Measurements from ENCODE around the gene ADAP1.
"Not testable (repeated sequence)": the region's sequence is repeated elsewhere in the genome, so short reads cannot be mapped to it uniquely, and the experiment has no call there.

ADAP1 gene

GRCh38 chr7:882336-883035, 72.0 kb downstream of the ADAP1 start:
- no peak for DNase-seq (ENCODE audit: low read depth in 2 of 2)

DNA sequence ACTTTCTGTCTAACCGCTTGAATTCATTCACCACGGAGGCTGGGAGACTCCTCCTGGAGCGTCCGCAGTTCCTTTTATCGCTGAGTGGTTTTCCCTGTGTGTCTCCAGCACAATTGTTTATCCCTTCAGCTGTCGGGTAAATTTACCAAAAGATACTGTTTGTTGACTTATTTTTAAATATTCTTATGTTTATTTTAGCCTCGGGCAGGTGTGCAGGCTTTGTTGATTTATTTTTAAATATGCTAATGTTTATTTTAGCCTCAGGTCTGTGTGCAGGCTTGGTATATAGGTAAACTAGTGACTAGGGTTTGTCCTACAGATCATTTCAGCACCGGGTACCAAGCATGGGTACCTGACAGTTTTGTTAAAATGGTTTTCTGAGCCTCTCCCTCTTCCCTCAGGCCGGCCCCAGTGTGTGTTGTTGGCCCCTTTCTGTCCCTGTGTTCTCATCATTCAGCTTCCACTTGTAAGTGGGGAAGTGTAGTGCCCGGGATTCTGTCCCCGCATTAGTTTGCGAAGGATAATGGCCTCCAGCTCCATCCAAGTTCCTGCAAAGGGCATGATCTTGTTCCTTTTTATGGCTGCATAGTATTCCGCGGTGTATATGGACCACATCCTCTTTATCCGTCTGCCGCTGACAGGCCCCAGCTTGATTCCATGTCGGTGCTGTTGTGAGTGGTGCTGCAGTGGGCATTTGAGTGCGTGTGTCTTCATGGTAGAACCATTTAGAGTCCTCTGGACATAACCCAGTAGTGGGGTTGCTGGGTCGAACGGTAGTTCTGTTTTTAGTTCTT, 72.8 kb downstream of the ADAP1 start:
- no peak for DNase-seq (ENCODE audit: low read depth in 2 of 2)

DNA sequence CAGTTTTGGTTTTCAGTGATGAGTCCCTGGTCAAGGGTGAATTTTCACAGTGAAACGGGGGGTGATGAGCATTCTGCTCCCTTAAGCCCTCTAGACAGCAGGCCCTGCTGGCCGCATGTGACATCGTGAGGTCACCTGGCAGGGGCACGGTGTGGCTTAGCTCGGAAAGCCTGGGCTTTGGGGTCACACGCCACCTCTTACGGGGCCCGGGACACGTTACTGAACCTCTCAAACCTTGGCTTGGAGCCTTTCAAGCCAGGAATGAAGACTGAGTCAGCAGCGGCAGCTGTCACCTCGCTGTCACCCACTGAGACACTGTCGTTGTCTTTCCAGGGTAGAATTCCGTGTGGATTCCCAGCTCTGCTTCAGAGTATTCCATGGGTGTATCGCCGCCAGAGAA, 74.0 kb downstream of the ADAP1 start:
- no peak for DNase-seq (ENCODE audit: low read depth in 2 of 2)

DNA sequence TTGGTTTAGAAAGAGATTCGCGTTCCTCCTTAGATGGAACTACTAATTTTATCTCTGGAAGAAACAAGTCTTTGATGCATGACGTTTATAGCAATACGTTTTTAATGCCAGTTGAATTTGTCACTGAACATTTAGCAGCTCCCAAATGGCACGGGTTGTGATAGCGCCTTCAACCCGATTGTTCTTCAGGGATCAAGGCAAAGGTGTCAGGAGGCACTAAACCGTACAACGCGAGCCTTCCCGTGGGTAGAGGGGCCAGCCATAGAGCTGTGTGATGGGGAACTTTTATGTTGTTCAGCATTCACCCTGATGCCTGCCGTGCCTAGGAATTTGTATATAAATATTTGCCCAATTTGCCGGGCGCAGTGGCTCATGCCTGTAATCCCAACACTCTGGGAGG, 74.8 kb downstream of the ADAP1 start:
- DNase-seq (ENCODE audit: low read depth in 2 of 2), result no peak

- no peak for DNase-seq (ENCODE audit: low read depth in 2 of 2)
Observed at GRCh38 chr7:879093-879492, 75.4 kb downstream of the ADAP1 start.

DNA sequence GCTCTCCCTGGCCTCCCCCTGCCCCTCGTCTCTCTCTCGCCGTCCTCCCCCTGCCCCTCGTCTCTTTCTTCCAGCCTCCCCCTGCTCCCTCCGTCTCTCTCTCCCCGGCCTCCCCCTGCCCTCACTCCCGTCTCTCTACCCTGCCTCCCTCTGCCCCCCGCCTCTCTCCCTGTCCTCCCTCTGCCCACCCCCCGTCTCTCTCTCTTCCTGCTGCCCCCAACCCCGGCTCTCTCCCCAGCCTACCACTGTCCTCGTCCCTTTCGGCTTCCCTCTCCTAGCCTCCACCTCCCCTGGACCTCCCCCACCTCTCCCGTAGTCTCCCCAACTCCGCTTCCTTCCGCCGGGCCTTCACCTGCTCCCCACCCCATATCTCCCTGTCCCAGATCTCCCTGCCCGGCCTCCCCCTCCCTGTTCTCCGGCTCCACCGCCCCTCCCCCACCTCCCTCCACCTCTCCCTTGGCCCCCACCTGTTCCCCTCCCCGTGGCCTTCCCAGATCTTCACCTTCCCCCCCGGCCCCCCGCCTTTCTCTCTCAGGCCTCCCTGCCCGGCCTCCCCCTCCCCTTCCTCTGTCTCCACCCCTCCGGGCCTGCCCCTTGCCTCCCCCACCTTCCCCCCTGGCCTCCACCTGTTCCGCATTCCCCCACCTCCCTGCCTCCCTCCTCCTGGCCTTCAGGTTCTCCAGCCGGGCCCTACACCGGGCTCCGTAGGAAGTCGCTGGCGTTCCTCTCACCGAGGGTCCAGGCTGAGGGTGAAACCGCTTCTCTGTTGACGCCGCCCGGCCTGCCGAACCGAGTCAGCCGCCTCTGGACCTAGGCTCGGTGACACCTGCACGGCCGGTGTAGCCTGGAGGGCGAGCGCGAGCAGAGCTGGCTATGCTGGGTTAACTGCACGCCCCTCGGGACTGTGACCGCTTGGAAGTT, 76.9 kb downstream of the ADAP1 start:
- DNase-seq (ENCODE audit: low read depth in 2 of 2), result no peak

- no peak for DNase-seq (ENCODE audit: low read depth in 2 of 2)
Observed at GRCh38 chr7:876972-877311, 77.5 kb downstream of the ADAP1 start.

- DNase-seq (ENCODE audit: low read depth in 2 of 2), result peak; percentile 93
Observed at GRCh38 chr7:876077-876971, 78.2 kb downstream of the ADAP1 start, which contains the start of gene GET4. Gene GET4, plus strand, starts transcription at chr7:876554. Its CDS starts 92 bp downstream, at chr7:876646.

DNA sequence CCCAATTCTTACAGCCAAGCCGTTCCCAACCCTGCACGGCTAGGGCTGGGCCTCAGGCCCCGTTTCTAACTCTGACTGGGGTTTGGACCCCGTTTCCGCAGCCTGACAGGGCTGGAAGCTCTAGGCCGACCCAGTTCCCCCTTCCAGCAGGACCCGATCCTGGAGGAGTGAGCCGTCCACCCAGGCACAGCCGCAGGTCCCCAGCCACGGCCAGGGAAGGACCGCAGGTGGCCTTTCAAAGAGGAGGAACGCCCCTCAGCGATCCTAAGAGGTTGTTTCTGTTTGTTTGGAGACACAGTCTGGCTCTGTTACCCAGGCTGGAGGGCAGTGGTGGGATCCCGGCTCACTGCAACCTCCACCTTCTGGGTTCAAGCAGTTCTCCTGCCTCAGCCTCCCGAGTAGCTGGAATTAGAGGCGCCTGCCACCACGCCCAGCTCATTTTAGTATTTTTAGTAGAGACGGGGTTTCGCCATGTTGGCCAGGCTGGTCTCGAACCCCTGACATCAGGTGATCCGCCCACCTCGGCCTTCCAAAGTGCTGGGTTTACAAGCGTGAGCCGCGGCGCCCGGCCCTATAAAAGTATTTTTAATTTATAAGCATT, 78.9 kb downstream of the ADAP1 start:
- DNase-seq (ENCODE audit: low read depth in 2 of 2), result no peak

- DNase-seq (ENCODE audit: low read depth in 2 of 2), result no peak
Observed at GRCh38 chr7:875051-875450, 79.4 kb downstream of the ADAP1 start.

- no peak for DNase-seq (ENCODE audit: low read depth in 2 of 2)
Observed at GRCh38 chr7:874031-874749, 80.3 kb downstream of the ADAP1 start.

DNA sequence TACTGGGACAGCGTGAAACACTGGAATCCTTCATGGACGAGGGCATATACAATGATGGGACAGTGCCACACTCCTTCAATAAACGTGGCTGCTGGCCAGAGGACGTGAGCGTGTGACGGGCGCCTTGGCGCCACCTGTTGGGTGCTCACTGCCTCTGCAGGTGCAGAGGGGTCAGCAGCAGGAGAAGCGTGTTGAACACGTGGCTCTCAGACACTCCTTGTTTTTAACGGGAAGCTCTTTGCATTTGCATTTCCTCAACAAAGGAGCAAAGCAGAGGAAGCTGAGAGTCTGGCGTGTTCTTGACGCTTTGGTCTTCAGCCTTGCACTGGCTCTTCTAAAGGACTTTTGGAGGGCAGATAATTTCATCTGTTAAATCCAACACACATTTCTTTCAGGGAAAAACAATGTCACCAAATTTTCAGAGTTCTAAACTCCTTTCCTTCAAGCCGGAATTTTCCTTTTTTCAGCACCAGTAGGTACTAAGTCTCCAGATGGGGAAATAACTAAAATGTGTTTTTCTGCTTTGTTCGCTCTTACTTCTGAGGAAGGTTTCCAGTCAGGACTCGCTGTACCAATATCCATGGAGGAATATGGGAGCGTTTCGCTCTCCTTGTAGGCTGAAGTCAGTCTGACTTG, 81.0 kb downstream of the ADAP1 start:
- DNase-seq (ENCODE audit: low read depth in 2 of 2), result peak; percentile 46

DNA sequence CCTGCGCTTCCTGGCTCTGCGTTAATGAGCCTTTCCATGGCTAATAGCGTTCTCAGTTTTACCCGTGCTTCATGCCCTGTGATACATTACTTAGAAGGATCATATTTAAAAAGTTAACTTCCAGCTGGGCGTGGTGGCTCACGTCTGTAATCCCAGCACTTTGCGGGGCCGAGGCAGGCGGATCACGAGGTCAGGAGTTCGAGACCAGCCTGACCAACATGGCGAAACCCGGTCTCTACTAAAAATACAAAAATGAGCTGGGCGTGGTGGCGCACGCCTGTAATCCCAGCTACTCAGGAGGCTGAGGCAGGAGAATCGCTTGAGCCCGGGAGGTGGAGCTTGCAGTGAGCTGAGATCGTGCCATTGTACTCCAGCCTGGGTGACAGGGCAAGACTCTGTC, 81.8 kb downstream of the ADAP1 start:
- not testable (repeated sequence) for DNase-seq (ENCODE audit: low read depth in 2 of 2)

DNA sequence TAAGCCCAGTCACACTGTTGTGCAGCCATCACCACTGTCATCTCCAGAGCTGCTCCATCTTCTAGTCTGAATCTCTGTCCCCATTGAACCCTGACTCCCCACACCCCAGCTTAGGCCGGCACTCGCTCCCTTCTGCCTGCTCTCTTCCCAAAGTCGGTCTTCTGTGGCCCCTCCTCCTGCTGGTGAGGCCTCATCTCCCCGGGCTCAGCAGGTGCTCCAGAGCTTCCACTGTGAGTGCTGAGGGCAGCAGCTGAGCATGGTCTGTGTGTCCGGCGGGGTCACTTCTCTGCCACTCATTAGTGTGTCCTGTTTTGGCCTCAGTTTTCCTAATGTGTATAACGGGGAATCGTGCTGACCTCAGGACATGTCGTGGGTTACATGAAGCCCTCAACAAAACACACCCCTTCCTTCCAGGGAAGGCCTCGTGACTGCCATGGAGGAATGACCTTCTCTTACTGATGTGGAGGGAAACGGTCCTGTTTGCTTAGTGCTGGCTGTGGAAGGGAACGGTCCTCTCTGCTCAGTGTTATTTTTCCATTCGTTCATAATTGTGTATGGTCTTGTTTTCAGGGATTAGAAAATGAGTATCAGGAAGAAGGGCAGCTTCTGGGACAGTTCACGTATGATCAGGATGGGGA, 82.5 kb downstream of the ADAP1 start:
- no peak for DNase-seq (ENCODE audit: low read depth in 2 of 2)

DNA sequence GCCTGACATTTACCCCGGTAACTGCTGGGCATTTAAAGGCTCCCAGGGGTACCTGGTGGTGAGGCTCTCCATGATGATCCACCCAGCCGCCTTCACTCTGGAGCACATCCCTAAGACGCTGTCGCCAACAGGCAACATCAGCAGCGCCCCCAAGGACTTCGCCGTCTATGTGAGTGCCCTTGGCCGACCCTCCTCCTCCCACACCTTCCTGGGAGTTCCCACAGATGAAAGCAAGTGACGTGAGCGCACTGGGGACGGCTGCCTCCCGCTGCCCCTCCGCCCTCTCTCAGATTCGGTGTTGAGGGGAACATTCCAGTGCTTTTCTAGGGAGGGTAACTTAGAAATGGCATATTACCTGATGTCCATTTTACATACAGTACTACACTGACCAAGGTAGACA, 85.1 kb downstream of the ADAP1 start:
- DNase-seq (ENCODE audit: low read depth in 2 of 2), result no peak

GRCh38 chr7:868189-868486, 86.3 kb downstream of the ADAP1 start:
- DNase-seq (ENCODE audit: low read depth in 2 of 2), result no peak

GRCh38 chr7:867406-868188, 86.9 kb downstream of the ADAP1 start:
- DNase-seq (ENCODE audit: low read depth in 2 of 2), result no peak

GRCh38 chr7:867001-867405, 87.5 kb downstream of the ADAP1 start:
- no peak for DNase-seq (ENCODE audit: low read depth in 2 of 2)

DNA sequence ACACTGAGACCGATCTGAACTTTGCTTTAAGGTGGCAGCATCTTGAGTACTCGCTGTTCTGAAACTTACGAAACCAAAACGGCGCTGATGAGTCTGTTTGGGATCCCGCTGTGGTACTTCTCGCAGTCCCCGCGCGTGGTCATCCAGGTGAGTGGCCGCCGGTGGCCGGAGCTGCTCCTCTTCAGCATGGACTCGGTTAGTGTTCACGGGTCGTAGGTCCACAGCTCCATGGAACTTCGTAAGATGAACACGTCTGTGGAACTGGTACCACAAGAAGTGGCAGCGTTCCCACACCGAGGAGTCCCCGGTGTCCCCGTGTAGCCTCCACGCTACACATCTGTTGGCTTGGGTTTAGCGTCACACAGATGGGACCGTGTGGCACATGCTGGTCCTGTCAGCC, 88.6 kb downstream of the ADAP1 start:
- DNase-seq (ENCODE audit: low read depth in 2 of 2), result no peak
